H9 (cell line): ENCODE measurements around the gene NUP160. TPM values are rescaled to one million over a fixed set of nuclear protein-coding genes. Genes with fewer than 3 reads are reported as not detected.

Experiments
- DNase-seq: peaks from one replicate; pipeline ENCODE4 v3.0.0-alpha.2; 2017
- H2AFZ ChIP-seq: one replicate; pipeline ENCODE4 v1.6.1; 2013; ENCODE audit warnings: mild to moderate bottlenecking, low read length, control low read depth, moderate library complexity
- H2AK5ac ChIP-seq: 2 replicates; pipeline ENCODE4 v1.6.1; 2013; ENCODE audit warnings: low read length, control low read depth, mixed read lengths; ENCODE audit not compliant: insufficient read length
- H2BK120ac ChIP-seq: one replicate; pipeline ENCODE4 v1.6.1; 2013; ENCODE audit warnings: low read depth, mild to moderate bottlenecking, low read length, control low read depth, inconsistent platforms; ENCODE audit not compliant: poor library complexity, severe bottlenecking
- H2BK12ac ChIP-seq: 2 replicates; pipeline ENCODE4 v1.6.1; 2013; ENCODE audit warnings: low read length, control low read depth, mixed read lengths, low read depth; ENCODE audit not compliant: insufficient read length
- H2BK15ac ChIP-seq: 2 replicates; pipeline ENCODE4 v1.6.1; 2013; ENCODE audit warnings: low read depth, low read length, control low read depth
- H2BK20ac ChIP-seq: one replicate; pipeline ENCODE4 v1.6.1; 2013; ENCODE audit warnings: low read depth, mild to moderate bottlenecking, low read length, control low read depth, inconsistent platforms; ENCODE audit not compliant: poor library complexity, severe bottlenecking
- H2BK5ac ChIP-seq: 2 replicates; pipeline ENCODE4 v1.6.1; 2013; ENCODE audit warnings: low read length, control low read depth, mixed read lengths; ENCODE audit not compliant: insufficient read length
- H3K14ac ChIP-seq: 2 replicates; pipeline ENCODE4 v1.6.1; 2013; ENCODE audit warnings: low read length, control low read depth; ENCODE audit not compliant: insufficient read depth
- H3K18ac ChIP-seq: 2 replicates; pipeline ENCODE4 v1.6.1; 2013; ENCODE audit warnings: low read depth, mild to moderate bottlenecking, mixed read lengths, low read length, control low read depth; ENCODE audit not compliant: insufficient read length
- H3K23ac ChIP-seq: 2 replicates; pipeline ENCODE4 v1.6.1; 2013; ENCODE audit warnings: low read length, control low read depth, mixed read lengths, low read depth; ENCODE audit not compliant: insufficient read length
- H3K23me2 ChIP-seq: 2 replicates; pipeline ENCODE4 v1.6.1; 2013; ENCODE audit warnings: low read depth, mild to moderate bottlenecking, mixed read lengths, low read length, control low read depth; ENCODE audit not compliant: insufficient read length, poor library complexity, severe bottlenecking
- H3K27ac ChIP-seq: 2 replicates; pipeline ENCODE4 v1.5.1; 2013; ENCODE audit warnings: low read length, control low read depth, mixed read lengths, low read depth; ENCODE audit not compliant: insufficient read length
- H3K27me3 ChIP-seq: 2 replicates; pipeline ENCODE4 v1.6.1; 2013; ENCODE audit warnings: low read length, control low read depth, inconsistent platforms; ENCODE audit not compliant: insufficient read depth
- H3K4ac ChIP-seq: 2 replicates; pipeline ENCODE4 v1.6.1; 2013; ENCODE audit warnings: low read depth, mild to moderate bottlenecking, control low read depth, inconsistent platforms, low read length, moderate library complexity
- H3K4me1 ChIP-seq: 2 replicates; pipeline ENCODE4 v1.6.1; 2013; ENCODE audit warnings: low read length, control low read depth, inconsistent platforms; ENCODE audit not compliant: insufficient read depth
- H3K4me2 ChIP-seq: 2 replicates; pipeline ENCODE4 v1.6.1; 2013; ENCODE audit warnings: low read length, control low read depth, mixed read lengths; ENCODE audit not compliant: insufficient read length, insufficient read depth
- H3K56ac ChIP-seq: 2 replicates; pipeline ENCODE4 v1.6.1; 2013; ENCODE audit warnings: low read depth, mild to moderate bottlenecking, mixed read lengths, low read length, control low read depth; ENCODE audit not compliant: insufficient read length
- H3K79me1 ChIP-seq: 2 replicates; pipeline ENCODE4 v1.6.1; 2013; ENCODE audit warnings: low read depth, mild to moderate bottlenecking, moderate library complexity, low read length, control low read depth, inconsistent platforms; ENCODE audit not compliant: insufficient read depth, poor library complexity, severe bottlenecking
- H3K79me2 ChIP-seq: 2 replicates; pipeline ENCODE4 v1.6.1; 2013; ENCODE audit warnings: low read length, control low read depth, inconsistent platforms; ENCODE audit not compliant: insufficient read depth
- H3K9ac ChIP-seq: 2 replicates; pipeline ENCODE4 v1.6.1; 2013; ENCODE audit warnings: low read length, control low read depth, mixed read lengths; ENCODE audit not compliant: insufficient read length; ENCODE audit errors: extremely low read depth
- H3K9me3 ChIP-seq: one replicate; pipeline ENCODE4 v1.6.1; 2013; ENCODE audit warnings: low read depth, low read length, inconsistent platforms; ENCODE audit not compliant: control insufficient read depth
- H3T11ph ChIP-seq: one replicate; pipeline ENCODE4 v1.6.1; 2013; ENCODE audit warnings: mild to moderate bottlenecking, low read length, control low read depth, inconsistent platforms
- H4K20me1 ChIP-seq: one replicate; pipeline ENCODE4 v1.6.1; 2013; ENCODE audit not compliant: control insufficient read depth, insufficient read length, insufficient read depth
- H4K5ac ChIP-seq: 2 replicates; pipeline ENCODE4 v1.6.1; 2013; ENCODE audit warnings: low read depth, mild to moderate bottlenecking, mixed read lengths, low read length, control low read depth; ENCODE audit not compliant: insufficient read length
- H4K8ac ChIP-seq: replicated peaks from 2 replicates; pipeline ENCODE4 v1.6.1; 2013; ENCODE audit warnings: low read length, control low read depth, mixed read lengths, low read depth; ENCODE audit not compliant: insufficient read length
- H4K91ac ChIP-seq: 2 replicates; pipeline ENCODE4 v1.6.1; 2013; ENCODE audit warnings: low read depth, mild to moderate bottlenecking, moderate library complexity, mixed read lengths, low read length, control low read depth; ENCODE audit not compliant: insufficient read length
- H3K27ac Mint-ChIP-seq, 3 experiments: 2 replicates in 2 of 3; 3 replicates in 1 of 3; pipeline ENCODE4 v1.8.0; 2020 to 2021; ENCODE audit warnings: mixed read lengths in 3 of 3, mild to moderate bottlenecking in 1 of 3, moderate library complexity in 1 of 3
- H3K27me3 Mint-ChIP-seq: 2 replicates; pipeline ENCODE4 v1.8.0; 2021; ENCODE audit warnings: low read depth, mild to moderate bottlenecking, moderate library complexity, mixed read lengths
- H3K36me3 Mint-ChIP-seq, 3 experiments: 2 replicates in 2 of 3; 3 replicates in 1 of 3; pipeline ENCODE4 v1.8.0; 2020 to 2021; ENCODE audit warnings: low read depth in 3 of 3, mixed read lengths in 3 of 3; ENCODE audit not compliant: insufficient read depth in 1 of 3
- H3K4me1 Mint-ChIP-seq, 2 experiments: 2 replicates each; pipeline ENCODE4 v1.8.0; 2020; ENCODE audit warnings: mixed read lengths in 2 of 2
- H3K4me3 Mint-ChIP-seq, 2 experiments: 2 replicates in 1 of 2; 3 replicates in 1 of 2; pipeline ENCODE4 v1.8.0; 2020 to 2021; ENCODE audit warnings: mild to moderate bottlenecking in 2 of 2, mixed read lengths in 2 of 2, moderate library complexity in 1 of 2
- H3K9me3 Mint-ChIP-seq, 2 experiments: 2 replicates in 1 of 2; 3 replicates in 1 of 2; pipeline ENCODE4 v1.8.0; 2020; ENCODE audit warnings: mild to moderate bottlenecking in 2 of 2, mixed read lengths in 2 of 2, moderate library complexity in 1 of 2
- WGBS: extraction: QIAGEN DNeasy Blood & Tissue Kit; methylation state at CpG from one replicate; pipeline ENCODE4 v1.1.7; 2013; ENCODE audit warnings: missing lambda C conversion rate, low lambda C conversion rate, mixed read lengths; ENCODE audit not compliant: insufficient read length; ENCODE audit errors: extremely low coverage; 5-methylcytosine and 5-hydroxymethylcytosine counted together
- total RNA-seq: library from RNA; stranded (reverse); gene quantifications from 2 replicates; pipeline ENCODE4 v1.2.1, GENCODE V29; 2021
- TF ChIP-seq, protein P1 (sequence below): fragments of 200-600 bp; sonication (generic); conservative IDR thresholded peaks from 3 replicates; pipeline ENCODE4 v1.8.0; 2021; ENCODE audit warnings: antibody characterized with exemption, mild to moderate bottlenecking

NUP160 gene
- total RNA-seq, 1 experiment from 2014 or later = 86.1 TPM

DNA sequence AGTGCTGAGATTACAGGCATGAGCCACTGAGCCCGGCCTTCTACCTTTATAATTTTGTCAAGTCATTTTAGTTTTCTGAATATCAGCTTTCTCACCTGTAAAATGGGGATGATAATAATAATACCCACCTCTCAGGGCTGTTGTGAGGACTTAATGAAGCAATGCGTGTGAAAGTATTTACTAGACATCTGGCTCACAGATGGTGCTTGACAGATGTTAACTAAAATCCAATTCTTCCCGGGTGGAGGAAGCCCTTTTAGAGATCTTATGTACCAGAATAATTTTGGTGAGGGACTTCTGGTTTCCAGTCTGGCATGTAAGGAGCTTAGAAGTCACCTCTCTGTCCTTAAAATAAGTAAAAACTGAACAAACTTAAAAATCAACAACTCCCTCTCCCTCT, 43.7 kb upstream of the NUP160 start:
- H2AK5ac ChIP-seq = no peak overlapping the region
- no peaks in the 10 kb centered on the region for H3K4me1 Mint-ChIP-seq
- no peak overlapping the region for H3K56ac ChIP-seq
- H3K23ac ChIP-seq = no peak overlapping the region
- H3K27ac Mint-ChIP-seq = no peak overlapping the region
- no peaks in the 10 kb centered on the region for H3K9me3 ChIP-seq
- no peak overlapping the region for H2BK20ac ChIP-seq
- peaks cover 2% of the 10 kb centered on the region for H3K27me3 Mint-ChIP-seq
- no peak overlapping the region for H2AFZ ChIP-seq
- no peaks in the 10 kb centered on the region for H4K20me1 ChIP-seq
- no peak overlapping the region for H4K91ac ChIP-seq
- peaks cover 0 to 9% (median 6%) of the 10 kb centered on the region in 3 experiments; a peak in 3 of 7 replicates for H3K36me3 Mint-ChIP-seq
- H3K9me3 Mint-ChIP-seq = peaks cover 22 to 28% of the 10 kb centered on the region in 2 experiments
- H4K8ac ChIP-seq = no peak overlapping the region
- no peak overlapping the region for H3T11ph ChIP-seq
- no peak overlapping the region for H3K4ac ChIP-seq
- no peaks in the 10 kb centered on the region for H3K27me3 ChIP-seq
- H3K4me2 ChIP-seq = no peak overlapping the region
- H3K79me2 ChIP-seq = no peaks in the 10 kb centered on the region
- no peak overlapping the region for H3K14ac ChIP-seq
- no peaks in the 10 kb centered on the region for H3K79me1 ChIP-seq
- no peak overlapping the region for H2BK120ac ChIP-seq
- no peak overlapping the region for H2BK15ac ChIP-seq
- no peak overlapping the region for H2BK5ac ChIP-seq
- DNase-seq = no peak
- no CpG with 5 or more reads among the region's 3 CpGs for WGBS
- no peak overlapping the region for H3K18ac ChIP-seq
- H3K4me3 Mint-ChIP-seq = no peak overlapping the region
- H2BK12ac ChIP-seq = no peak overlapping the region
- H3K9ac ChIP-seq = no peak overlapping the region
- TF ChIP-seq, protein P1, sequence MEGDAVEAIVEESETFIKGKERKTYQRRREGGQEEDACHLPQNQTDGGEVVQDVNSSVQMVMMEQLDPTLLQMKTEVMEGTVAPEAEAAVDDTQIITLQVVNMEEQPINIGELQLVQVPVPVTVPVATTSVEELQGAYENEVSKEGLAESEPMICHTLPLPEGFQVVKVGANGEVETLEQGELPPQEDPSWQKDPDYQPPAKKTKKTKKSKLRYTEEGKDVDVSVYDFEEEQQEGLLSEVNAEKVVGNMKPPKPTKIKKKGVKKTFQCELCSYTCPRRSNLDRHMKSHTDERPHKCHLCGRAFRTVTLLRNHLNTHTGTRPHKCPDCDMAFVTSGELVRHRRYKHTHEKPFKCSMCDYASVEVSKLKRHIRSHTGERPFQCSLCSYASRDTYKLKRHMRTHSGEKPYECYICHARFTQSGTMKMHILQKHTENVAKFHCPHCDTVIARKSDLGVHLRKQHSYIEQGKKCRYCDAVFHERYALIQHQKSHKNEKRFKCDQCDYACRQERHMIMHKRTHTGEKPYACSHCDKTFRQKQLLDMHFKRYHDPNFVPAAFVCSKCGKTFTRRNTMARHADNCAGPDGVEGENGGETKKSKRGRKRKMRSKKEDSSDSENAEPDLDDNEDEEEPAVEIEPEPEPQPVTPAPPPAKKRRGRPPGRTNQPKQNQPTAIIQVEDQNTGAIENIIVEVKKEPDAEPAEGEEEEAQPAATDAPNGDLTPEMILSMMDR = no peak
- H4K5ac ChIP-seq = no peak overlapping the region
- no peaks in the 10 kb centered on the region for H3K4me1 ChIP-seq
- no peak overlapping the region for H3K27ac ChIP-seq
- H3K23me2 ChIP-seq = no peaks in the 10 kb centered on the region
